Measurements from ENCODE around the gene CAMK1D. TPM values are rescaled to one million over a fixed set of nuclear protein-coding genes. Genes with fewer than 3 reads are reported as not detected.

The CAMK1D gene
- total and polyA plus RNA-seq, 2 donors (not counting 3 experiments of a cell fraction or from before 2014, with no cell fraction given), result 0.37 to 4.2 TPM

- Histone ChIP-seq H3K9me1 (replicated peaks; ENCODE audit: control insufficient read depth, extremely low read depth, insufficient read depth, low read length) (no peaks in the 10 kb centered on the region), H4K20me1 (replicated peaks; ENCODE audit: control insufficient read depth, extremely low read depth, insufficient read depth, low read length) (no peaks in the 10 kb centered on the region), H3K27me3 (ENCODE audit: control insufficient read depth in 2 of 2, insufficient read depth in 2 of 2, low read length in 2 of 2) (peaks cover 0 to 3% of the 10 kb centered on the region in 2 experiments), H3K9ac (replicated peaks; ENCODE audit: extremely low read depth, insufficient read depth, low read length) (no peak overlapping the region), H3K79me2 (ENCODE audit: control insufficient read depth, insufficient read depth, low read length) (no peaks in the 10 kb centered on the region), H3K9me3 (replicated peaks; ENCODE audit: control insufficient read depth, insufficient read depth, low read length) (no peaks in the 10 kb centered on the region), H3K4me1 (ENCODE audit: control insufficient read depth, extremely low read depth, insufficient read depth, low read length) (no peaks in the 10 kb centered on the region), H3K36me3 (ENCODE audit: control insufficient read depth in 2 of 2, extremely low read depth in 1 of 2, insufficient read depth in 2 of 2, low read length in 2 of 2) (no peaks in the 10 kb centered on the region), H3K27ac (ENCODE audit: insufficient read depth, low read depth, low read length) (no peak overlapping the region), H2AFZ (ENCODE audit: low read depth, low read length) (no peak overlapping the region), H3K4me2 (ENCODE audit: insufficient read depth, low read length) (no peak overlapping the region), H3K4me3 (replicated peaks in 1 of 3; ENCODE audit: insufficient read depth in 1 of 3, low read depth in 1 of 3, low read length in 3 of 3) (no peak overlapping the region)
- TF ChIP-seq POLR2A (IDR thresholded peaks at IDR 0.05; ENCODE audit: low read depth, low read length) (no peak), POLR2AphosphoS5 (IDR thresholded peaks at IDR 0.05; ENCODE audit: insufficient read depth, low read depth, low read length) (no peak), JUN (IDR thresholded peaks at IDR 0.05; ENCODE audit: borderline replicate concordance, insufficient read depth, insufficient read length, low read depth) (no peak), EZH2 (IDR thresholded peaks at IDR 0.05; ENCODE audit: borderline replicate concordance, low read depth, low read length, severe bottlenecking) (no peak), GATA2 (IDR thresholded peaks at IDR 0.05; ENCODE audit: insufficient read depth, insufficient read length, low read depth, low read length) (no peak), CTCF (IDR thresholded peaks at IDR 0.05; ENCODE audit: extremely low read depth in 1 of 2, insufficient read depth in 1 of 2, low read depth in 1 of 2, low read length in 2 of 2) (no peak), FOS (IDR thresholded peaks at IDR 0.05; ENCODE audit: borderline replicate concordance, insufficient read depth, low read length) (no peak), MYC (IDR thresholded peaks at IDR 0.05; ENCODE audit: low read depth, low read length) (no peak)
- TF ChIP-seq, protein P1, sequence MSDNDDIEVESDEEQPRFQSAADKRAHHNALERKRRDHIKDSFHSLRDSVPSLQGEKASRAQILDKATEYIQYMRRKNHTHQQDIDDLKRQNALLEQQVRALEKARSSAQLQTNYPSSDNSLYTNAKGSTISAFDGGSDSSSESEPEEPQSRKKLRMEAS (IDR thresholded peaks at IDR 0.05; ENCODE audit: insufficient read depth, insufficient read length), result no peak
- BruUV-seq (replicated peaks), result no TSS peak
- CTCF ChIA-PET, result no interaction called here
- dilution Hi-C loops (cut with MboI; ENCODE audit: extremely low pct_ligation_motif_present, low sequenced_read_pairs) (no loop called here), intact Hi-C loops (cut with micrococcal nuclease) (no loop called here)
- DNase-seq (ENCODE audit: low read depth, low spot score) (no peak), FAIRE-seq (no peak)
- POLR2A ChIA-PET, result no interaction called here
Measured at GRCh38 chr10:12650538-12651298, 301.4 kb downstream of the CAMK1D start.

All from endothelial cell of umbilical vein (primary cell).